Stimulated activated naive B cell treated with anti-CD40 and anti-IgM and Interleukin-4, amounts not matched to agents 10 μg/mL and 1 μg/mL and 100 μg/mL, for 72 hours (primary cell): ENCODE measurements around the gene DHX35.
A peak's percentile ranks its signal among the peaks of the same experiment; 100 is the strongest.

Experiments
- ATAC-seq, 2 donors: fragments of 150-1000 bp; cut with Tn5 transposase; replicated peaks; 2 replicates each; pipeline ENCODE4 v1.10.0; 2021; ENCODE audit warnings: moderate library complexity in 1 of 2
- DNase-seq: peaks from one replicate; pipeline ENCODE4 v3.0.0; 2021
- H3K27ac Mint-ChIP-seq: one replicate; pipeline ENCODE4 v1.8.0; 2022; ENCODE audit warnings: mild to moderate bottlenecking, mixed read lengths
- H3K27me3 Mint-ChIP-seq, 2 donors: one replicate each; pipeline ENCODE4 v1.8.0; 2022; ENCODE audit warnings: mixed read lengths in 2 of 2
- H3K36me3 Mint-ChIP-seq, 2 donors: one replicate each; pipeline ENCODE4 v1.8.0; 2022; ENCODE audit warnings: mixed read lengths in 2 of 2, mild to moderate bottlenecking in 1 of 2
- H3K4me1 Mint-ChIP-seq, 2 donors: one replicate each; pipeline ENCODE4 v1.8.0; 2022; ENCODE audit warnings: mixed read lengths in 2 of 2, mild to moderate bottlenecking in 1 of 2
- H3K4me3 Mint-ChIP-seq, 2 donors: one replicate each; pipeline ENCODE4 v1.8.0; 2022; ENCODE audit warnings: mild to moderate bottlenecking in 2 of 2, mixed read lengths in 2 of 2, moderate library complexity in 1 of 2
- H3K9me3 Mint-ChIP-seq, 2 donors: one replicate each; pipeline ENCODE4 v1.8.0; 2022; ENCODE audit warnings: mixed read lengths in 2 of 2, mild to moderate bottlenecking in 1 of 2

DHX35 gene

GRCh38 chr20:39057911-39058310 is 95.8 kb downstream of the DHX35 start:
- Mint-ChIP-seq H3K27ac (no peak overlapping the region), H3K9me3 (no peaks in the 10 kb centered on the region), H3K4me1 (no peaks in the 10 kb centered on the region), H3K36me3 (no peaks in the 10 kb centered on the region), H3K27me3 (peaks cover 43 to 46% of the 10 kb centered on the region in 2 donors), H3K4me3 (no peak overlapping the region)
- ATAC-seq: no peak
- no peak for DNase-seq

GRCh38 chr20:39059036-39059435 is 96.9 kb downstream of the DHX35 start:
- H3K4me3 Mint-ChIP-seq: no peak overlapping the region
- no peaks in the 10 kb centered on the region for H3K36me3 Mint-ChIP-seq
- H3K4me1 Mint-ChIP-seq: no peaks in the 10 kb centered on the region
- no peaks in the 10 kb centered on the region for H3K9me3 Mint-ChIP-seq
- ATAC-seq (no peak), DNase-seq (no peak)
- H3K27ac Mint-ChIP-seq: no peak overlapping the region
- H3K27me3 Mint-ChIP-seq: peaks cover 40 to 48% of the 10 kb centered on the region in 2 donors

GRCh38 chr20:39066471-39067242 is 104.5 kb downstream of the DHX35 start:
- H3K4me3 Mint-ChIP-seq: no peak overlapping the region
- no peak overlapping the region for H3K27ac Mint-ChIP-seq
- peaks cover 0 to 3% of the 10 kb centered on the region in 2 donors for H3K36me3 Mint-ChIP-seq
- peaks cover 27 to 52% of the 10 kb centered on the region in 2 donors for H3K27me3 Mint-ChIP-seq
- ATAC-seq (no peak), DNase-seq (no peak)
- peaks cover 0 to 2% of the 10 kb centered on the region in 2 donors for H3K4me1 Mint-ChIP-seq
- peaks cover 5 to 7% of the 10 kb centered on the region in 2 donors for H3K9me3 Mint-ChIP-seq

- peaks cover 36 to 59% of the 10 kb centered on the region in 2 donors for H3K27me3 Mint-ChIP-seq
- H3K27ac Mint-ChIP-seq: no peak overlapping the region
- H3K4me3 Mint-ChIP-seq: no peak overlapping the region
- H3K4me1 Mint-ChIP-seq: peaks cover 0 to 2% of the 10 kb centered on the region in 2 donors
- ATAC-seq: no peak
- DNase-seq: no peak
- peaks cover 5 to 7% of the 10 kb centered on the region in 2 donors for H3K9me3 Mint-ChIP-seq
- H3K36me3 Mint-ChIP-seq: peaks cover 0 to 3% of the 10 kb centered on the region in 2 donors
Measured at GRCh38 chr20:39067526-39068216, 105.5 kb downstream of the DHX35 start.

- Mint-ChIP-seq H3K9me3 (peaks cover 5 to 7% of the 10 kb centered on the region in 2 donors), H3K4me3 (no peak overlapping the region), H3K27me3 (peaks cover 51 to 61% of the 10 kb centered on the region in 2 donors), H3K27ac (no peak overlapping the region), H3K4me1 (peaks cover 0 to 2% of the 10 kb centered on the region in 2 donors), H3K36me3 (peaks cover 2 to 3% of the 10 kb centered on the region in 2 donors)
- DNase-seq (no peak), ATAC-seq (no peak)
Measured at GRCh38 chr20:39069976-39070375, 107.8 kb downstream of the DHX35 start.

- ATAC-seq (no peak), DNase-seq (no peak)
- Mint-ChIP-seq H3K27me3 (peaks cover 51 to 61% of the 10 kb centered on the region in 2 donors), H3K36me3 (peaks cover 2 to 3% of the 10 kb centered on the region in 2 donors), H3K27ac (no peak overlapping the region), H3K9me3 (peaks cover 5 to 7% of the 10 kb centered on the region in 2 donors), H3K4me3 (no peak overlapping the region), H3K4me1 (peaks cover 0 to 2% of the 10 kb centered on the region in 2 donors)
Measured at GRCh38 chr20:39070484-39071231, 108.5 kb downstream of the DHX35 start.

- peaks cover 2 to 3% of the 10 kb centered on the region in 2 donors for H3K36me3 Mint-ChIP-seq
- H3K4me3 Mint-ChIP-seq: no peak overlapping the region
- peaks cover 0 to 2% of the 10 kb centered on the region in 2 donors for H3K4me1 Mint-ChIP-seq
- H3K27me3 Mint-ChIP-seq: peaks cover 51 to 67% of the 10 kb centered on the region in 2 donors
- DNase-seq (no peak), ATAC-seq (no peak)
- H3K9me3 Mint-ChIP-seq: peaks cover 5 to 7% of the 10 kb centered on the region in 2 donors
- H3K27ac Mint-ChIP-seq: no peak overlapping the region
Measured at GRCh38 chr20:39072132-39072531, 110.0 kb downstream of the DHX35 start.

GRCh38 chr20:39072653-39073052 is 110.5 kb downstream of the DHX35 start:
- Mint-ChIP-seq H3K27me3 (peaks cover 49 to 67% of the 10 kb centered on the region in 2 donors), H3K4me3 (no peak overlapping the region), H3K36me3 (peaks cover 2 to 3% of the 10 kb centered on the region in 2 donors), H3K4me1 (peaks cover 0 to under 1% of the 10 kb centered on the region in 2 donors), H3K27ac (no peak overlapping the region), H3K9me3 (peaks cover 5% of the 10 kb centered on the region in 2 donors)
- no peak for DNase-seq
- no peak for ATAC-seq

GRCh38 chr20:39075731-39076130 is 113.6 kb downstream of the DHX35 start:
- H3K36me3 Mint-ChIP-seq: peaks cover 0 to 2% of the 10 kb centered on the region in 2 donors

GRCh38 chr20:39076958-39077357 is 114.8 kb downstream of the DHX35 start:
- H3K9me3 Mint-ChIP-seq: no peaks in the 10 kb centered on the region
- H3K4me3 Mint-ChIP-seq: no peak overlapping the region
- DNase-seq: no peak
- H3K27me3 Mint-ChIP-seq: peaks cover 33 to 55% of the 10 kb centered on the region in 2 donors
- no peaks in the 10 kb centered on the region for H3K4me1 Mint-ChIP-seq
- no peak overlapping the region for H3K27ac Mint-ChIP-seq
- no peak for ATAC-seq
- H3K36me3 Mint-ChIP-seq: peaks cover 0 to 2% of the 10 kb centered on the region in 2 donors

More at GRCh38 chr20:39075731-39076130, 113.6 kb downstream of the DHX35 start:
- no peaks in the 10 kb centered on the region for H3K4me1 Mint-ChIP-seq
- no peak overlapping the region for H3K27ac Mint-ChIP-seq
- H3K4me3 Mint-ChIP-seq: no peak overlapping the region
- peaks cover 35 to 59% of the 10 kb centered on the region in 2 donors for H3K27me3 Mint-ChIP-seq
- ATAC-seq: no peak
- H3K9me3 Mint-ChIP-seq: no peaks in the 10 kb centered on the region
- DNase-seq: no peak

- peaks cover 25 to 56% of the 10 kb centered on the region in 2 donors for H3K27me3 Mint-ChIP-seq
- H3K9me3 Mint-ChIP-seq: no peaks in the 10 kb centered on the region
- no peaks in the 10 kb centered on the region for H3K4me1 Mint-ChIP-seq
- H3K4me3 Mint-ChIP-seq: no peak overlapping the region
- H3K36me3 Mint-ChIP-seq: no peaks in the 10 kb centered on the region
- no peak overlapping the region for H3K27ac Mint-ChIP-seq
- ATAC-seq (no peak), DNase-seq (no peak)
Measured at GRCh38 chr20:39080326-39080725, 118.2 kb downstream of the DHX35 start.

GRCh38 chr20:39081255-39081654 is 119.1 kb downstream of the DHX35 start:
- ATAC-seq (peak; percentile 84 to 89), DNase-seq (peak; percentile 50)
- H3K27ac Mint-ChIP-seq: no peak overlapping the region
- H3K9me3 Mint-ChIP-seq: peaks cover 0 to 4% of the 10 kb centered on the region in 2 donors
- no peaks in the 10 kb centered on the region for H3K36me3 Mint-ChIP-seq
- H3K4me1 Mint-ChIP-seq: no peaks in the 10 kb centered on the region
- H3K27me3 Mint-ChIP-seq: peaks cover 26 to 62% of the 10 kb centered on the region in 2 donors
- no peak overlapping the region for H3K4me3 Mint-ChIP-seq

GRCh38 chr20:39082622-39083398 is 120.7 kb downstream of the DHX35 start:
- Mint-ChIP-seq H3K4me1 (no peaks in the 10 kb centered on the region), H3K27me3 (peaks cover 30 to 55% of the 10 kb centered on the region in 2 donors), H3K27ac (no peak overlapping the region), H3K4me3 (no peak overlapping the region), H3K36me3 (no peaks in the 10 kb centered on the region), H3K9me3 (peaks cover 0 to 4% of the 10 kb centered on the region in 2 donors)
- ATAC-seq (no peak), DNase-seq (no peak)
